CD14-positive monocyte (primary cell): ENCODE data around the gene MYCBP2. TPM values are rescaled to one million over a fixed set of nuclear protein-coding genes. Genes with fewer than 3 reads are reported as not detected.
A peak's percentile ranks its signal among the peaks of the same experiment; 100 is the strongest.

Source experiments
- DNase-seq, 3 donors: peaks; one replicate each; pipeline ENCODE4 v3.0.0-alpha.2; 2011 to 2022
- H2AFZ ChIP-seq: 2 replicates; pipeline ENCODE4 v1.6.0; 2012; ENCODE audit warnings: mild to moderate bottlenecking, low read depth, low read length, inconsistent platforms; ENCODE audit not compliant: insufficient read depth, poor library complexity, severe bottlenecking
- H3K27ac ChIP-seq, 2 donors: 1 replicate in 1 of 2; 2 replicates in 1 of 2; pipeline ENCODE4 v1.5.1; 2012 to 2013; ENCODE audit warnings: low read length in 2 of 2, control low read depth in 1 of 2, inconsistent platforms in 1 of 2, low read depth in 1 of 2, mild to moderate bottlenecking in 1 of 2
- H3K27me3 ChIP-seq, 2 donors: one replicate each; pipeline versions ENCODE4 v1.6.0 to v1.6.1; 2011 to 2013; ENCODE audit warnings: low read length in 2 of 2; ENCODE audit not compliant: control insufficient read depth in 2 of 2, insufficient read depth in 2 of 2
- H3K36me3 ChIP-seq, 2 donors: replicated peaks in 1 of 2; 1 replicate in 1 of 2; 2 replicates in 1 of 2; pipeline versions ENCODE4 v1.5.1 to v1.6.1; 2012 to 2013; ENCODE audit warnings: low read length in 2 of 2, control low read depth in 1 of 2, inconsistent platforms in 1 of 2, mild to moderate bottlenecking in 1 of 2; ENCODE audit not compliant: insufficient read depth in 2 of 2, control insufficient read depth in 1 of 2
- H3K4me1 ChIP-seq, 2 donors: 1 replicate in 1 of 2; 2 replicates in 1 of 2; pipeline versions ENCODE4 v1.5.1 to v1.6.1; 2012 to 2013; ENCODE audit warnings: low read length in 2 of 2, control low read depth in 1 of 2, inconsistent platforms in 1 of 2, mild to moderate bottlenecking in 1 of 2, moderate library complexity in 1 of 2; ENCODE audit not compliant: insufficient read depth in 2 of 2, control insufficient read depth in 1 of 2
- H3K4me2 ChIP-seq: replicated peaks from 2 replicates; pipeline ENCODE3; 2012; ENCODE audit warnings: low read length, moderate library complexity, mild to moderate bottlenecking; ENCODE audit not compliant: poor library complexity, severe bottlenecking; ENCODE audit errors: extremely low read depth
- H3K4me3 ChIP-seq, 3 experiments: fragments of 200-600 bp in 1 of 3; sonication (generic) in 1 of 3; replicated peaks in 1 of 3; 1 replicate in 2 of 3; 2 replicates in 1 of 3; pipeline ENCODE4 v1.5.1; 2011 to 2013; ENCODE audit warnings: low read length in 3 of 3, mild to moderate bottlenecking in 3 of 3, control low read depth in 2 of 3, low read depth in 2 of 3, inconsistent platforms in 1 of 3, moderate library complexity in 1 of 3
- H3K79me2 ChIP-seq: 2 replicates; pipeline ENCODE4 v1.6.0; 2012; ENCODE audit warnings: mild to moderate bottlenecking, control low read depth, inconsistent platforms, low read length, moderate library complexity; ENCODE audit not compliant: insufficient read depth
- H3K9ac ChIP-seq: 2 replicates; pipeline ENCODE4 v1.6.0; 2017; ENCODE audit warnings: low read length, mild to moderate bottlenecking; ENCODE audit not compliant: insufficient read depth, poor library complexity, severe bottlenecking
- H3K9me3 ChIP-seq, 2 donors: replicated peaks in 1 of 2; 1 replicate in 1 of 2; 2 replicates in 1 of 2; pipeline versions ENCODE4 v1.5.1 to v1.6.1; 2012 to 2013; ENCODE audit warnings: low read length in 2 of 2, control low read depth in 1 of 2; ENCODE audit not compliant: control insufficient read depth in 1 of 2, insufficient read depth in 1 of 2
- H4K20me1 ChIP-seq: 2 replicates; pipeline ENCODE4 v1.6.0; 2012; ENCODE audit warnings: mild to moderate bottlenecking, low read length, control low read depth, moderate library complexity; ENCODE audit not compliant: insufficient read depth
- H3K27ac Mint-ChIP-seq, 7 donors: one replicate each; pipeline ENCODE4 v1.8.0; 2020; ENCODE audit warnings: mild to moderate bottlenecking in 7 of 7, mixed read lengths in 7 of 7, moderate library complexity in 6 of 7, inconsistent platforms in 2 of 7
- H3K27me3 Mint-ChIP-seq, 3 donors: one replicate each; pipeline ENCODE4 v1.8.0; 2021 to 2022; ENCODE audit warnings: low read depth in 3 of 3, mild to moderate bottlenecking in 3 of 3, mixed read lengths in 3 of 3, moderate library complexity in 3 of 3, inconsistent platforms in 1 of 3
- H3K36me3 Mint-ChIP-seq, 2 donors: one replicate each; pipeline ENCODE4 v1.8.0; 2020; ENCODE audit warnings: mixed read lengths in 2 of 2, inconsistent platforms in 1 of 2, mild to moderate bottlenecking in 1 of 2
- H3K4me1 Mint-ChIP-seq: one replicate; pipeline ENCODE4 v1.8.0; 2020; ENCODE audit warnings: mild to moderate bottlenecking, mixed read lengths
- H3K4me3 Mint-ChIP-seq, 2 donors: one replicate each; pipeline ENCODE4 v1.8.0; 2020; ENCODE audit warnings: mild to moderate bottlenecking in 2 of 2, mixed read lengths in 2 of 2, moderate library complexity in 1 of 2
- H3K9me3 Mint-ChIP-seq, 7 donors: one replicate each; pipeline ENCODE4 v1.8.0; 2020 to 2022; ENCODE audit warnings: mixed read lengths in 7 of 7, mild to moderate bottlenecking in 6 of 7, moderate library complexity in 6 of 7, inconsistent platforms in 2 of 7
- WGBS: methylation state at CpG from one replicate; pipeline ENCODE4 v1.1.5; 2013; ENCODE audit warnings: missing lambda C conversion rate; ENCODE audit not compliant: insufficient coverage; 5-methylcytosine and 5-hydroxymethylcytosine counted together
- intact Hi-C, 2 donors: fragments of 100-400 bp; cut with micrococcal nuclease; formaldehyde crosslinking; loops; one replicate each; pipeline versions ENCODE4 v1.15.0 to v1.15.1; 2023
- polyA minus RNA-seq: library from RNA; depleted of rRNA, polyadenylated mRNA; stranded (reverse); fragments of >200 nt; gene quantifications from 2 replicates; pipeline ENCODE4 v1.2.3, GENCODE V29; 2012
- polyA plus RNA-seq, 3 donors: library from polyadenylated mRNA; depleted of rRNA in 1 of 3; unstranded in 2 of 3; stranded (reverse) in 1 of 3; fragments of 300-500 nt in 2 of 3; fragments of >200 nt in 1 of 3; fragmentation: Illumina TruSeq in 2 of 3; gene quantifications; 1 replicate in 2 of 3; 2 replicates in 1 of 3; pipeline ENCODE4 v1.2.3, GENCODE V29; 2012 to 2021
- total RNA-seq, 12 experiments: library from RNA in 1 of 12; stranded (reverse) in 1 of 12; fragments of 120-200 nt in 1 of 12; gene quantifications; one replicate each; pipeline ENCODE4 v1.2.4 and lab custom pipeline; 2013 to 2026; ENCODE audit warnings: mixed read lengths in 6 of 12, inconsistent platforms in 1 of 12
- TF ChIP-seq, protein P1 (sequence below): fragments of 200-600 bp; IDR thresholded peaks from one replicate; pipeline ENCODE4 v1.8.0; 2022; ENCODE audit warnings: antibody characterized with exemption, mild to moderate bottlenecking

The MYCBP2 gene, protein sequence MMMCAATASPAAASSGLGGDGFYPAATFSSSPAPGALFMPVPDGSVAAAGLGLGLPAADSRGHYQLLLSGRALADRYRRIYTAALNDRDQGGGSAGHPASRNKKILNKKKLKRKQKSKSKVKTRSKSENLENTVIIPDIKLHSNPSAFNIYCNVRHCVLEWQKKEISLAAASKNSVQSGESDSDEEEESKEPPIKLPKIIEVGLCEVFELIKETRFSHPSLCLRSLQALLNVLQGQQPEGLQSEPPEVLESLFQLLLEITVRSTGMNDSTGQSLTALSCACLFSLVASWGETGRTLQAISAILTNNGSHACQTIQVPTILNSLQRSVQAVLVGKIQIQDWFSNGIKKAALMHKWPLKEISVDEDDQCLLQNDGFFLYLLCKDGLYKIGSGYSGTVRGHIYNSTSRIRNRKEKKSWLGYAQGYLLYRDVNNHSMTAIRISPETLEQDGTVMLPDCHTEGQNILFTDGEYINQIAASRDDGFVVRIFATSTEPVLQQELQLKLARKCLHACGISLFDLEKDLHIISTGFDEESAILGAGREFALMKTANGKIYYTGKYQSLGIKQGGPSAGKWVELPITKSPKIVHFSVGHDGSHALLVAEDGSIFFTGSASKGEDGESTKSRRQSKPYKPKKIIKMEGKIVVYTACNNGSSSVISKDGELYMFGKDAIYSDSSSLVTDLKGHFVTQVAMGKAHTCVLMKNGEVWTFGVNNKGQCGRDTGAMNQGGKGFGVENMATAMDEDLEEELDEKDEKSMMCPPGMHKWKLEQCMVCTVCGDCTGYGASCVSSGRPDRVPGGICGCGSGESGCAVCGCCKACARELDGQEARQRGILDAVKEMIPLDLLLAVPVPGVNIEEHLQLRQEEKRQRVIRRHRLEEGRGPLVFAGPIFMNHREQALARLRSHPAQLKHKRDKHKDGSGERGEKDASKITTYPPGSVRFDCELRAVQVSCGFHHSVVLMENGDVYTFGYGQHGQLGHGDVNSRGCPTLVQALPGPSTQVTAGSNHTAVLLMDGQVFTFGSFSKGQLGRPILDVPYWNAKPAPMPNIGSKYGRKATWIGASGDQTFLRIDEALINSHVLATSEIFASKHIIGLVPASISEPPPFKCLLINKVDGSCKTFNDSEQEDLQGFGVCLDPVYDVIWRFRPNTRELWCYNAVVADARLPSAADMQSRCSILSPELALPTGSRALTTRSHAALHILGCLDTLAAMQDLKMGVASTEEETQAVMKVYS (N-terminal part only)
- 97.2 TPM for total RNA-seq (2013)
- 10 to 100 TPM in 2 of 3 donors, 1 to 10 TPM in 1; 7.6 to 51.5 (median 14.4) TPM for polyA plus RNA-seq
- 83.5 and 105 TPM in 2 replicates for polyA minus RNA-seq
- 227 to 460 (median 427) reads per million in 11 experiments for total RNA-seq (lab: John Stamatoyannopoulos, UW)

DNA sequence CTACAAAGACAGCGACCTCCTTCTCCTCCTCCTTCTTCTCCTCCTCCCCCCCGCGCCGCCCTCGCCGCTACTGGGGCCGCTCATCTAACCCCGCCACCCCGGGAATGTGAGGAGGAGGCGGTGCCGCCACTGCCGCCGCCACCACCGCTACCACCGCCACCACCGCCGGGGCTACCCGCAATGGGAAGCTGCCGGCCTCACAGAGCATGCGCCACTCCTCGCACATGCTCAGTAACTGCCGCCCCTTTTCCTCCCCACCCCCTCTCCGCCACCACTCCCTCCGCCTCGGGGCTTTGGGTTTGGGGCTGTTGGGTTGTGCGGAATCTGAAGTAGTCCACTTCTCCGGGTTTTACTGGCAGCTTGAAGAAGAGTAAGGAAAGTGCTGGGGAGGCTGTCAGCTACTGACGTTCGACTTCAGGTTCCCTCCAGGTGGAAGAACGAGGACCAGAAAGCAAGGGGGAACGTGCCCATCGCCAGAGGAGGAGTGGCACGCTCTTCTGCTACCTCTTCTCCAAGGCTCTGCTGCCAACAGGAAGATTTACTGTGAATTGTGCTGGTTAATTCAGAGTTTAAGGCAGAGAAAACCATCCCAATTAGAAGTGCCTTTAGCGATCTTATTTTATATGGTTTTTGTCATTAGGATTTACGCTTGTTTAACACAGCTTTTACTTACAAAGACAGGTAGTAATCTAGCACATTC, at the start of gene MYCBP2:
TSS of gene MYCBP2 (minus strand) at position 190 of the 700 bp plus-strand sequence. CDS start 319 bp downstream, outside the sequence.
- Mint-ChIP-seq H3K27ac (peak within 1 kb of the TSS; percentile 94 to 99 (median 96)), H3K4me3 (peak within 1 kb of the TSS; percentile 93 to 98), H3K9me3 (no peaks in the 10 kb centered on the region), H3K27me3 (no peaks in the 10 kb centered on the region), H3K4me1 (peaks cover 56% of the 10 kb centered on the region), H3K36me3 (no peaks in the 10 kb centered on the region)
- Histone ChIP-seq H3K79me2 (peaks cover 67% of the 10 kb centered on the region), H3K9me3 (no peaks in the 10 kb centered on the region), H4K20me1 (peaks cover 44% of the 10 kb centered on the region), H3K36me3 (no peaks in the 10 kb centered on the region), H2AFZ (peak within 1 kb of the TSS; percentile 88), H3K27ac (peak within 1 kb of the TSS; percentile 87 to 96), H3K27me3 (no peaks in the 10 kb centered on the region), H3K4me2 (peak within 1 kb of the TSS; percentile 97), H3K4me3 (peak within 1 kb of the TSS; percentile 88 to 97 (median 94)), H3K9ac (peak within 1 kb of the TSS; percentile 86), H3K4me1 (peaks cover 42 to 66% of the 10 kb centered on the region in 2 donors)
- 0% methylated on average over 10 of the region's 35 CpGs for WGBS
- DNase-seq, result peak; percentile 95 to 98 (median 97)
- TF ChIP-seq, protein P1, sequence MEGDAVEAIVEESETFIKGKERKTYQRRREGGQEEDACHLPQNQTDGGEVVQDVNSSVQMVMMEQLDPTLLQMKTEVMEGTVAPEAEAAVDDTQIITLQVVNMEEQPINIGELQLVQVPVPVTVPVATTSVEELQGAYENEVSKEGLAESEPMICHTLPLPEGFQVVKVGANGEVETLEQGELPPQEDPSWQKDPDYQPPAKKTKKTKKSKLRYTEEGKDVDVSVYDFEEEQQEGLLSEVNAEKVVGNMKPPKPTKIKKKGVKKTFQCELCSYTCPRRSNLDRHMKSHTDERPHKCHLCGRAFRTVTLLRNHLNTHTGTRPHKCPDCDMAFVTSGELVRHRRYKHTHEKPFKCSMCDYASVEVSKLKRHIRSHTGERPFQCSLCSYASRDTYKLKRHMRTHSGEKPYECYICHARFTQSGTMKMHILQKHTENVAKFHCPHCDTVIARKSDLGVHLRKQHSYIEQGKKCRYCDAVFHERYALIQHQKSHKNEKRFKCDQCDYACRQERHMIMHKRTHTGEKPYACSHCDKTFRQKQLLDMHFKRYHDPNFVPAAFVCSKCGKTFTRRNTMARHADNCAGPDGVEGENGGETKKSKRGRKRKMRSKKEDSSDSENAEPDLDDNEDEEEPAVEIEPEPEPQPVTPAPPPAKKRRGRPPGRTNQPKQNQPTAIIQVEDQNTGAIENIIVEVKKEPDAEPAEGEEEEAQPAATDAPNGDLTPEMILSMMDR, result no peak
- intact Hi-C loops, result loop anchor here (10.0 kb wide), 2 partner anchors 148 to 442 kb away; partner anchors contain the start of gene KCTD12 (in 1 of the 2)
